NCI-H2171 treated with DMSO at 0.1 percent for 48 hours (cell line): ENCODE results near the gene ATRN.

Experiments used
- DNase-seq: peaks from one replicate; lab custom pipeline; 2025; lab: John Stamatoyannopoulos, UW

Gene ATRN

DNA sequence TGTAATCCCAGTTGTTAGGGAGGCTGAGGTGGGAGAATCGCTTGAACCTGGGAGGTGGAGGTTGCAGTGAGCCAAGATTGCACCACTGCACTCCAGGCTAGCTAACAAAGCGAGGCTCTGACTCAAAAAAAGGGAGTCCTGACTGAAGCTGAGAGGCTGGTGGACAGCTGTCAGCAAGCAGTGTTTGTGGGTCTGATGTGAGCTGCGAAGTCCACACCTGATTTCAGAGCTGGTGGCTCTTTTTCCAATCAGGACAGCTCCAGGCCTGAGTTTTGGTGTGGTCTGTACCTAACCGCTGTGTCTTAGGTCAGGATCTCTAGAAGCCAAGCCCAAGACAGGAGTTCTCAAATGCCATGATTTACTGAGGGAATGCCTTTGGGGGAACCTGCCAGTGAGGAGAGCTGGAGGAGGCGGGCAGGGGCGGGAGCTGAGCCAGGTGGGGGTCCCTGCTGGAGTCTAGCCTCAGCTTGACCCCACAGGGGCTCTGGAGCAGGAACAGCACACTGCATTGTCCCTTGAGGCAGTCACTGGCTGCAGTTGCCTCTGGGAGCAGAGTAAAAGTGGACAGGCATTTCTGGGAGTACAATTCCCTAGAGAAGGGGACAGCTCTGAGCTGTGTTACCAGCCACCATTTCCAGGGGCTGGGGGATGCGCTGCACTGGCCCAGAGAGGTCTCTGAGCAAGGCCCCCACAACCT lies 187.3 kb downstream of the ATRN start:
- DNase-seq: no peak

DNA sequence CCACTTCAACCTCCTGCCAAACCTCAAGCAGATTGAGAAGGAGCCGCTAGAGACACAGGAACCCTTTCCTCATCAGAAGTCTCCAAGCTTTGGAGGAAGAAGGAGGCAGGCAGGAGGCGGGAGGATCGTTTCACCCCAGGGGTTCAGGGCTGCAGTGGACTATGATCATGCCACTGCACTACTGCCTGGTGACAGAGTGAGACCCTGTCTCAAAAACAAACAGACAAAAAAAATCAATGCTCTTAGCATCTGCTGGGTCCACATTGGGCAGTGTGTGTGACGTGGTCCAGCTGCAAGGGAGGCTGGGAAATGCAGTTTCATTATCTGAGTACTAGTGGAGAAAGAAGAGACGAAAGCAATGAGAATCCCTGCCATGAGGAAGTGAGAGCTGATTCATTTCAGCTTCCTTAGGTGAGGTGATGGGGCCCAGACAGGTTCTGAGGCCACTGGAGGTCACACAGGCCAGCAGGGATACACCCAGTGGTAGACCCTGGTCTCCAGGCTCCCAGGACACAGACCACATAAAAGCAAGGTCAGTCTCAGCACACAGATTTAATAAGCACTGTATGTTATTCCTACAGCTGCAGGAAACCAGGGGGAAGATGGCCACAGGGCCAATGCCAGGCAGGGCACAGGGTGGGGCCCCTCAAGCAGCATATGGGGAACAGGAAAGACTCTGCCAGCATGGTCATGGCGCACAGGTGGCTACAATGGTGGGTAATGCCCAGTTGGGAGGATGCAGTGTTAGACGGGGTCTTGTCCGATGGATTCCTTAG lies 188.1 kb downstream of the ATRN start:
- no peak for DNase-seq

DNA sequence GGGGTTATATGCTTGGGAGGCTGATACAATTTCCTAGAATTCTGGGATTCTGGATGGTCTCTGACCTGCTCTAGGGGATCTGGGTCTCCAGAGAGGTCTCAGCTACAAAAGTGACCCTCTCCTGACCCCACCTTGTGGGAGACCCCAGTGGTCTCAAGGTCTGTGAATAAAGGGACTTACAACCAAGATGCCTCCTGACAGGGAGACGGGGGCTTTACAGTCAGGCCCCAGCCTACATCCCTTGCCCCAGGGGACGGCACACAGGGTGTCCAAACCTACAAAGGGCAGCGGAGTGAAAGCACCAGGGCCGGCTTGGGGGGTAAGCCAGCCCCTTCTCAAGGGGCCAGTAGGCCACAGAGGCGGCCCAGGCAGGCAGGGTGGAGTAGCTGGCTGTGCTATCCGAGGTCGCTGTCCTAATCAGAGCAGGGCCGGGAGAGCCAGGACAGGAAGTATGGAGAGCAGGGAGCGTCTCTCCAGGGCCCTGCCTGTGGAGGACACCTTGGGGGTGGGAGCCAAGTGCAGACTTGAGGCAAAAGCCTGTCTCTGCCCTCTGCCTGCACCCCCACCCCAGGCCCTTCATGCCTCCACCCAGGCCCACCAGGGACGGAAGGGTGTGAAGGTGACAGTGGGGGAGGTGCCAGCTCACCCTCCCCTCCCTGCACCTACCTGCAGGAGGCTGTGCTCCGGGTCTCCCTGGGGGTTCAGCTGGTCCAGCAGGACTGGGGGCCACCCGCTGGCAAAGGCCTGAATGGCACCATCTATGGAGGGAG lies 188.9 kb downstream of the ATRN start:
- no peak for DNase-seq

DNA sequence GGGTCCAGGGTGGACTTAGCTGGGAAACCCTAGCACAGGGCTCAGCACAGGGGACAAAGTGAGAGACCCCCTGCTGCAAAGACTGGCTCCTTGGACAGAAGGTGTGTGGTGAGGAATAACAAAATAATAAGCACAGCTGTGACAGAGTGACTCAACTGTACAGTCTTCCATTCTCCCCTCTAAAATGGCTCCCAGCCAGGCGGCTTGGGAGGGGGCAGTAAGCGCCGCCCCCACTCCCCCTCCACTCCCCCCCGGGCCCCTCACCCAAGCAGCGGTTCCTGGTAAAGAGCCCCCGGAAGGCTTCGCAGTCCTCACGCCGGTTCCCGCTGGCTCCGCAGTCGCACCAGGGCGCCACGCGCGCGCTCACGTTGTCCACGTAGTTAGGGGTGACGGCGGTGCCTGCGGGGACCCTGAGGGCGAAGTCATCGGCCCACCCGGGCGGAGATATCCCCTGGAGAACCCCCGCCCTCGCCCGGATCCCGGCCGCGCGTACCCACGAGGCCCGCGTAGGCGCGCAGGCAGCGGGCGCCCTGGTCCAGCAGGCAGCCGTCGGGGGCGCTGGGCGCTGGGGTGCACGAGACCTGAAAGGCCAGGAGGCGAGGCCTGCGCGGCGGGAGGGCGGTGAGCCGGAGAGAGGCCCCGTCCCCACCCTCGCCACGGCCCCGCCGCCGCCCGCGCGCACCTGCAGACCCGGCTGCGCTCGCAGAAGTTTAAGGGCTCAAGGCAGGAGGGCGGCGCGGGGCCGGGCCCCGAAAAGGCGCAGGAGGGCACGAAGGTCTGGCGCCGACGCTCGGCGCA lies 189.6 kb downstream of the ATRN start:
- DNase-seq: no peak

DNA sequence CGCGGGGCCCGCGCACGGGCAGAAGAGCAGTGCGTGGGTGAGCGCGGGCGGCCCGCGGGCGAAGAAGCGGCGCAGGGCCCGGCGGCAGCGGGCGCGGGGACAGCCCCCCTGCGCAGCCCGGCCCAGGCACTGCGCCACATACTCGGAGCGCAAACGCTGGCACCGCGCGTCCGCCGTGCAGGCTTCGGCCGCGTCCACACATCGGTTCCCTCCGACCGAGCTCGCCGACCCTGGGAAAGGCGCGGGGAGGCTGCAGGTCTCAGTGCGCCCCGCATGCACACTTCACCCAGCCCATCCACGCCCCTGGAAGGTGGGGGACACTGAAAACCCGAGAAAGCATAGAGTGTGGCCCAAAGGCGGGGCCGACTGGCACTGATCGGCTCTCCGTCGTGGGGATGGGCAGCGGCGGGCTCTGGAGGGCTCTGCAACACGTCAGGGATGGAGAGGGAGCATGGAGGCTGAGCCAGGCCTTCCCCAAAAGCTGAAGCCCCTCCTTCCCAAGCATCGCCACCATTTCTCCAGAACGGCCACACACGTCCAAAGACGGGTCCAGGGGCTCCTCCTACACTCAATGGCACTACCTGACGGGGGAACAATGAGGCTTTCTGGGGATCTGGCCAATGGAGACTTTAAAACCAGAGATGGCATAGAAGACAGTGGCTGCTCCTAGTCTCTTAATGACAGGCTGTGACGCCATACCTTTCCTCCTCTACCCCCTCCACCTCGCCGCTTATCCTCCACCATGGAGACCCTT lies 190.4 kb downstream of the ATRN start:
- no peak for DNase-seq

DNA sequence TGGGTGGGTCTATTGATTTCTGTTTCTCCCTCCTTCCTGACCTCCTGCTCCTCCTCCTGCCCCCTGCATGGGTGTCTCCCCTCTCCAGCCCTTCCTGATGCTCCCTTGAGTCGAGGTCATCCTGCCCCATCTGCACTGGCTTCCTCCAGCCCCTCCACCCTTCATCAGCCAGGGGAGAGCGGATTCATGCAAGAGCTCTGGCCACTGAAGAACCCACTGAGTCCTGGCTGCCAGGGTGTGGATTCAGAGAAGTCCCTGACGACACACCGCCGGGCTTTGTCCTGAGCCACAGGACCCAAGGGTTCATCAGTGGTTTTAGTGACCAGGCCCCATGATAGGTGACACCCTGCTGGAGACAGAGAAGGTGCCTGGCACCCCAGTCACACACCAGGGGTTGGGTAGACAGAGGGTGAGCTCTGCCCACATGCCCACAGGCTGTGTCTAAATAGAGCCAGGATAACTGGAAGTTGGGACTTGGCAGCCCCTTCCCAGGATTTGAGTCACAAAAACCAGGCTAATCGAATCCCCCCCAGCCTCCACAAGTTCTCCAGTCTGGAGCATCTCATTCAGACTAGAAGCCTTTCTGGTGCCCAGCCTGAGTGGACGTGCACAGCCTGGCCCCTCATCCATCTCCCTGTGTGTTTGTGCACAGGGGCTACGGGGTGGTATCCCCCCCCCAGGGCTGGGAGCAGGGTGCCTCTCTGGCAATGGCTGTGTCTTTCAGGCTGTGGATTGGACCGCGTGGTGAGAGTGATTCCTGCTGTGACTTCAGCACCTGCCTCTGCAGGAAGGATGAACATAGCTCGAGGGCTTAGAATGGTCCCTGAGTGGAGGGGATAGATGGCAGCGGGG lies 191.2 kb downstream of the ATRN start:
- no peak for DNase-seq

DNA sequence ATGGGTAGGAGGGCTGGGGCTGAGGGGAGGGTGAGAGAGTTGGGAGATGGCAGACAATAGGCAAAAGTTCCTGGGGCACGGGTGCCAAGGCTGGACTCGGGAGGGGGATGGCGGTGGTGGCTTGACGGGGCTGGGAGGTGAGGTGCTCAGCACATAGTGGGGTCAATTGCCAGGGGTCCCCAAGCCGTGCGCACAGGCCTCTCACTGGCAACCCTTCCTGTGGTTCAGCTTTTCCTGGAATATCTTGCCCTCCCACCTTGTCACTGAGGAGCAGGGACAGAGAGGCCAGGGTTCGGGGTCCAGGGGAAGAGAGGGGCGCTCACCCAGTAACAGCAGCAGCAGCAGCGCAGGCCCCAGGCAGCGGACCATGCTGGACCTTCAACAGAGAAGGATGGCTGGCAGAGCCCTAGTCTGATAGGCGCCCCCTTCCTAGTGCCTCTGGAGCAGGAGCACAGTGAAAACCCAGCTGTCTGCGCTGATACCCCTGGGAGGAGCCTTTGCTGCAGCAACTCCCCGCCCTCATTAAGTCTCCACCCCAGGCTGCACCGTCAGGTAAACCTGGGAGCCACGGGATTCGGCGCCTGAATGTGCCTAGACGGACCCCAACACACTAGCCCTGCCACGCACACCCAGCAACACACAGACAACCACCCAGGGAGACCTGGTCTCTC lies 192.3 kb downstream of the ATRN start, which contains the start of gene GFRA4:
GFRA4 (minus strand) TSS at position 369 of the 671 bp plus-strand sequence; CDS start at position 369, 0 bp downstream.
- DNase-seq: no peak

DNA sequence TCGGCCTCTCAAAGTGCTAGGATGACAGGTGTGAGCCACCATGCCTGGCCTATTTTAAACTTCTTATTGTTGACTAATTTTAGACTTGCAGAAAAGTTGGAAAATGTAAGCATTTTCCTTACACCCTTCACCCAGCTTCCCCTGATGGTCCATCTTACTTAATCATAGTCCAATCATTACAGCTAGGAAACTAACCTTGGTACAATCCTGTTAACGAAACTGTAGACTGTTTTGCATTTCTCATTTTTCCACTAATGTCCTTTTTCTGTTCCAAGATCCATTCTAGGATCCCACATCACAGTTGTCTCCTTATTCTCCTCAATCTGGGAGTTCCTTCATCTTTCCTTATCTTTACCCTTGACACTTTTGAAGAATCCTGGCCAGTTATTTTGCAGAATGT lies 193.0 kb downstream of the ATRN start:
- no peak for DNase-seq

DNA sequence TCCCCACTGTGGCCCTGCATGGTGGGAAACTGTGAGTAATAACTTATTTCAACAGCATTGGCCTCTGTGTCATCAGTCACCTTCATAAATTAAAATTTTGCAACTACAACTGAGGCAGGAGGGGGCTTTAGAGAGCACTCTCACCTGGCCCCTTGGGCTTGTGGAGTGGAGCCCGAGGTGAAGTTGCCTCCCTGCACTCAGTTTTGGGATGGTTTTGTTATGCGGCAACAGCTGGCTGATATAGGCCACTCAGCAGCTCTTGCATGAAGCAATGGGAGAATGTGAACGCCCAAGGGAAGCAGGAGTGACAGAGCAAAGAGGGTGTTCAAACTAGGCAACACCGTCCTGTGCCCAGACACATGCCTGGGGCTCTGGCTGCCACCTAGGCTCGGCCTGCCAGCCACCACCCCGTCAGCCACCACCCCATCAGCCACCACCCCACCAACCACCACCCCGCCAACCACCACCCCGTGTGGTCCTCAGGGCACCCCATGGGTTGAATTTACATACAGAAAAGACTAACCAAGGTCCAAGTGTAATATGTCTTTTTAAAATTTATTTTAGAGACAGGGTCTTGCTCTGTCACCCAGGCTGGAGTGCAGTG lies 196.7 kb downstream of the ATRN start:
- no peak for DNase-seq

DNA sequence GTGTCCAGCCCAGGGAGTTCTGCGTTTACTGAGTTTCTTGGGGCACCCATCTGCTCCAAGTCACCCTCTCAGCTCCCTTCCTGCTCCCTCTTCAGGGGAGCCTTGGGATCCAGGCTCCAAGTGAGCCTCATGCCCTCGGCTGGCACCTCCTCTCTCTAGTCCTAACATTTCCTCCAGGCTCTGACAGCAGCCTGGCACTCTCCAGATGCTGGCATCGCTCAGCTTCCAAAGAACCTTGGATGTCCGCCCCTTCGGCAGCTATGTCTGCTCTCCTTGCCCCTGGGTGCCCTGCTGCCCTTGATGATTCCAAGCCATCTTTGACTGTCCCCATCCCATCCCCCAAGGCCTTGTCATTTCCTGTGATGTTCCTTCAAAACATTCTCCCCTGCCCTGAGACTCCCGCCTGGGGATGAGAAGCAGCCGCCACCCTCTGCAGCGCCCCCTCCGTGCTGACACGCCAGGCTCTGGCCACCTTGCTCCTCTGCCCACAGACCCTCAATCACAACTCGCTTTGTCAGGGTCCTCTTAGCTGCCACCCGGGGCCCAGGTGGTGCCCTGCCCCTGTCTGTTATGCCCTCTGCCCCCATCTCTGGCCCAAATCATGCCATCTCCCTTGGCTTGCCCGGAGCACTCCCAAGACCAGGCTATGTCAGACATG lies 199.0 kb downstream of the ATRN start:
- DNase-seq: no peak

DNA sequence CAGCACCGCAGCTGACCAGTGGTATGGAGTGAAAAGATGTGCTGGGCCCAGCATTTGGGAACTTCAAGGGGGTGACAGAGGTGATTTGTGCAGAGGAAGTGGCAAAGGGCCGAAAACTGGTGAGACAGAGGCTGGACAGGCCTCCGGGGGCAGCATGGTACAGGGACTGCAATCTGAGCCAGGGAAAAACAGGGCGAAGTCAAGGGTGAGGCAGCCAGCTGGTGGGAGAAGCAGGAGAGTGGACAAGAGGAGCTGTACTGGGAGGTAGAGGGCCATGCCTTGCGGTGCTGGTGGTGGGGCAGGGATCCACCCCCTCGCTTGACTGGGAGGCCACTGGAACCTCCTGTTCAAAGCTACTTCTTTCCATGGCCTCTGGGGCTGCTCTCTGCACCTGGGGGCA lies 199.7 kb downstream of the ATRN start:
- peak; percentile 14 for DNase-seq

DNA sequence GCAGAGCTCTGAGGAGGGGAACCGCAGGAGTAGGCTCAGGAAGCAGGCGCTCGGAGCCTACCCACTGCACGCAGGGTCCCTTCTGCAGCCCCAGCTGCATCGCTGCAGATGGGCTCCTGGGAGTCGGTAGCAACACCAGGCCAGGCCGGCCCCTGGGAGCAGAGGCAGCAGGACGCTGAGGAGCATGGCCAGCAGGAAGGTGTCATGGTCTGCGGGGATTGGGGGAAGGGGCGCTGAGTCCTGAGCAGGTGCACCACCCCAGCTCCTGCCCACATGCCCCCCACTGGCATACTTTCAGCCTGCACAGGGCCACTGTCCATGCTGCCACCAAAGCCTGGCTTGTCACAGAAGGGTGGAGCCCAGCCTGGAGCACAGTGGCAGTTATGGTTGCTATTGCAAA lies 200.1 kb downstream of the ATRN start:
- DNase-seq: no peak

DNA sequence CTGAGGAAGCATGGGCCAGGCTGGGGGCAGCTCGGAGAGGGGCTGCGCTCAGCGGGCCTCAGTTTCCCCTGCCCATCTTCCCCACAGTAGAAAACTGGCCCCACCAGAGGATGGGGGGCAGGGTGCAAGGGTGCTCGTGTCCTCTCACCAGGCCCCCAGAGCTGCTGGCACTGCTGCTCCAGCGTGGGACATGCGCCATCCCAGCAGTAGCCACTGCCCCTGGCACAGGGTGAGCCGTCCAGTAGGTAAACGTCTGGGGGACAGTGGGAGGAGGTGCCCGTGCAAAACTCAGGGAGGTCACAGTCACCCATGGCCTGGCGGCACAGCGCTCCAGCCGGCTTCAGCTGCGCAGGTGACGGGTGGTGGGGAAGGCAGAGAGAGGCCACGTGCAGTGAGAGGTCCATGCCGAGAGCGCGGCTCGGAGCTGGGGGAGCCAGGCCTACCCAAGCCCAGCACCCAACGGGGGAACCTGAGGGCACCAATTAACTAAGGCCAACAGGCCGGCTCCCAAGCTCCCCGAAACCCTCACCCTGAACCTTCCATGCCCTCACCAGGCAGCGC lies 201.2 kb downstream of the ATRN start:
- DNase-seq: no peak

DNA sequence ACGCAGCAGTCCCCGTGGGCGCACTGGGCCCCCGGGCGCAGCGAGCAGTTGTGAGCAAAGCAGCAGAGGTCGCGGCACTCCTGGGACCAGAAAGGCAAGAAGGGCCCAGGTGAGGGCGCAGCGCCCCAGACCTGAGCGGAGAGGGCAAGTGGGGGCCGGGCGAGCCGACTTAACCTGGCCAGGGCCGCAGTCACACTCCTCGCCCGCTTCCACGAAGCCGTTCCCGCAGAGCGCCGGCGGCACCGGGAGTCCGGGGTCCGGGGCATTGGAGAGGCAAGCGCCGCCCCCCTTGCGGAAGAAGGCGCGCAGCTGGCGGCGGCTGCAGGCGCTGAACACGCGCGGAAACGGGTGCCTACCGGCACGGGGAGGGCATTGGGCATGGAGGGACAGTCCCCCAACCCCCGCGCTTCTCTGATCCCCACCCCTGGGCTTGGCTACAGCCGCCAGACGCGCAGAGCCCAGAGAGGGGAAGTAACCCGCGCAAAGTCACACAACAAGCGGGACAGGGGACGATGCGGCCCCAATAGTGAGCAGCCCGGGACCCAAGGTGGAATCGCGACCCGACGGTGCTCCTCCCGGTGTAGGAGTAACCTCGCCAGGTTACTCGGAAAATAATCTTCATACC lies 201.8 kb downstream of the ATRN start:
- no peak for DNase-seq

DNA sequence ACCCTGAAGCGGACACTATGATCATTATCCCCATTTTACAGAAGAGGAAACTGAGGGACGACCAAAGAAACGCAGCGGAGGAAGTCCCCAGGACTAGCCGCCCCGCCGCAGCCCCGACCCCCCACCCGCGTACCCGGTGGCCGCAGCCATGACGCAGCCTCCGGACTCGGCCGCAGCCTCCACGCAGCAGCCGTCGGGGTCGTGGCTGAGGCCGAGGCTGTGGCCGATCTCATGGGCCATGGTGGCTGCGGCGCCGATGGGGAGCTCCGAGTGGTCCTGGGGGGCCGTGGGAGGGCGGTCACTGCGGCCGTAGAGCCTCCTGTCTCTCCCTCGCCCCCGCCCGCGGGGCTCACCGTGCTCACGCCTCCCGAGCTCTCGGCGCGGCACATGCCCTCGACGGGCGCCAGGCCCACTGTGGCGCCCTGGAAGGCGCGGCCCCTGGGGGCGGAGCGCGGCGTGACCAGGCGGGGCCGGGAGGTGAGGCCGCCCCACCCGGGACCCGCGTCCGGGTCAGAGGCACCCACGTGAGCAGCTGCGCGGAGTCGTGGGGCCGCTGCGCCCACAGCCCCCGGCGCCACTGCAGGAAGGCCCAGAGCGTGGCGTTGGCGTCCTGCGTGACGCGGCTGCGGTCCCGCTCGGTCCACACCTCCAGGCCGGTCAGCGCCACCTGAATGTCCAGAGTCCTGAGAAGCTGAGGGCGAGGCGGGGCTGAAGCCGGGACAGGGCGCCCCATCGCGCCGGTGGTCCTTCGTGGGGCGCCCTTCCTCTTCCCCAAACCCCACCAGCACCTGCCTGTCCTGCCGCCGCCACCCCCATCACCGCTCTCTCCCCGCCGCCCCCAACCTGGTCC lies 202.6 kb downstream of the ATRN start:
- DNase-seq: no peak

DNA sequence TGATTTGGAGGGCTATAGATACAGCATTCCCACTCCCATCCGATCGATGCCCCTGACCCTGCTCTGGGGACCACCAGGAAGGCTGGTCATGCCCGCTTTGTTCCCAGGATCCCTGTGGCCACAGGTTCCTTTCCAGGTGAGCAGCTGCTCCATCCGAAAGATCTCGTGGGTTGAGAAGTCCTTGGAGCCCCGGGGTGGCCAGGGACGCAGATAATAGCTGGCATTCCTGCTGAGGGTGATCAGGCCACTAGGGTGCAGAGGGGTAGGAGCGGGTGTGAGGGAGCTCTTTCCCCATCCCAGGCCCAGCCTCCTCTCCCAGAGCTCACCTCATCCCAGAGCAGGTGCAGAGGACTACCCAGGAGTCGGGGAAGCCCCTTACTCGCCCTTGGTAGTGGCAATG lies 203.6 kb downstream of the ATRN start:
- DNase-seq: no peak
